Left renal cortex interstitium (tissue), 4 donors: ENCODE measurements around the gene JMJD8. TPM values are rescaled to one million over a fixed set of nuclear protein-coding genes. Genes with fewer than 3 reads are reported as not detected.

Experiments used
- DNase-seq, 4 donors: peaks; one replicate each; pipeline ENCODE4 v3.0.0-alpha.2; 2013; ENCODE audit warnings: low read depth in 4 of 4, low spot score in 2 of 4, missing footprints in 1 of 4
- polyA plus RNA-seq, 4 donors: library from polyadenylated mRNA; unstranded; fragments of 120-200 nt; gene quantifications; one replicate each; pipeline ENCODE4 v1.2.1, GENCODE V29; 2013; ENCODE audit not compliant: insufficient read length in 4 of 4

JMJD8 gene
- polyA plus RNA-seq, 4 donors, result 55.7 to 85.7 (median 69.2) TPM

DNA sequence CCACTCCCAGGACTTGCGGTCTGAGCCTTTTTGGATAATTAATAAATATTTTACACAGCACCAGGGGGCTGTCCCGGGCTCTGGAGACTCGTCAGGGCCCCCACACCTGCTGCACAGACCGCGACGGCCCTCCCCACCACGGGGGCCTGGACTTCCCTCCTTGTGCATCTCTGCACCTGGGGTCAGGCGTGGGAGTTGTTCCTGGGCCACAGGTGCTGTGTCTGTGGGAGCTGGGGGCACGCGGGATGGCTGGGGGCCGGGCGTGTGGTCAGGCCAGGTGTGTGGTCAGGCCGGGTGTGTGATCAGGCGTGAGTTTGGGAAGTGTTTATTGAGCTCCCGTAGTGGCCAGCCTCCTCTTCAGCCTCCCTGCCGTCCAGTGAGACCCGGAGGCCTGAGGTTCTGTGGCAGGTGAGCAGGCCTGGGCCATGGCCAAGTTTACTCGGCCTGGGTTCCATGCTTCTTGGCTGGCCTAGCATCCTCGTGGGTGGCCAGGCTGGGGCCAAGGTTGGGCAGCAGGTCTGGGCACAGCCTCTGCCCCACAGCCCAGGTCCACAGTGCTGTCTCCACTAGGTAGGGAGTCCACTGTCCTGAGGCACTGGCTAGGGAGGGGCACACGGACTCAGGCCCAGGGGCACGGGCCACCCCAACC, 5.8 kb downstream of the JMJD8 start:
- DNase-seq, result no peak

DNA sequence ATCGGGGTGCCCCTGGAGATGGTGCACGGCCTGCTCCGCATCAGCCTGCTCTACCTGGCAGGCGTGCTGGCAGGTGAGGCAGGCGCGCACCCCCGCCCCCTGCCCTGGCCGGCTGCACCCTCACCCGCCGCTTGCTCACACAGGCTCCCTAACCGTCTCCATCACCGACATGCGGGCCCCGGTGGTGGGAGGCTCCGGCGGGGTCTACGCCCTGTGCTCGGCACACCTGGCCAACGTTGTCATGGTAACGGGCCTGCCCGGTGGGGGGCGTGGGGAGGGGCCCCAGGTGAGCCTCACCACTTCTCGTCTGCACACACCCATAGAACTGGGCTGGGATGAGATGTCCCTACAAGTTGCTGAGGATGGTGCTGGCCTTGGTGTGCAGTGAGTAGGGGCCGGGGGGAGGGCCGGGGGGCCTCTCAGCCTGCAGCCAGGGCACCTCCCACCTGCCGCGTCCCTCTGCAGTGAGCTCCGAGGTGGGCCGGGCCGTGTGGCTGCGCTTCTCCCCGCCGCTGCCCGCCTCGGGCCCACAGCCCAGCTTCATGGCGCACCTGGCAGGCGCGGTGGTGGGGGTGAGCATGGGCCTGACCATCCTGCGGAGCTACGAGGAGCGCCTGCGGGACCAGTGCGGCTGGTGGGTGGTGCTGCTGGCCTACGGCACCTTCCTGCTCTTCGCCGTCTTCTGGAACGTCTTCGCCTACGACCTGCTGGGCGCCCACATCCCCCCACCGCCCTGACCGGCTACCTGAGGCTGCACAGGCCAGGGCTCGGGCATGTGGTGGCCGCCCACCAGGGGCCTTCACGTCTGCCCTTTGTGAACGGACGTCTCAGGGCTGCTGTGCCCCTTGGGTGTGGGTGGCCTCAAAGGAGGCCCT, 6.6 kb downstream of the JMJD8 start:
- no peak for DNase-seq

DNA sequence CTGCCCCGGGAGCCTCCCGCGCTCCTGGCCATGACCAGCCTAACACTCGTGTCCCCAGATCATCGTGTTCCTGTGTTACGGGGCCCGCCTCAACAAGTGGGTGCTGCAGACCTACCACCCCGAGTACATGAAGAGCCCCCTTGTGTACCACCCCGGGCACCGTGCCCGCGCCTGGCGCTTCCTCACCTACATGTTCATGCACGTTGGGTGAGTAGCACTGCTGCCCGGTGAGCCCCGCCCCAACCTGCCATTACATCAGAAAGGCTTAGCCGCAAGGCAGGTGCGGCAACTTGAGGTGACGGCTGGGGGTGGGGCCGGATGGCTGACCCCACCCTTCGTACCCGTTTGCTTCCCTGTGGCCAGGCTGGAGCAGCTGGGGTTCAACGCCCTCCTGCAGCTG, 7.2 kb downstream of the JMJD8 start:
- no peak for DNase-seq

DNA sequence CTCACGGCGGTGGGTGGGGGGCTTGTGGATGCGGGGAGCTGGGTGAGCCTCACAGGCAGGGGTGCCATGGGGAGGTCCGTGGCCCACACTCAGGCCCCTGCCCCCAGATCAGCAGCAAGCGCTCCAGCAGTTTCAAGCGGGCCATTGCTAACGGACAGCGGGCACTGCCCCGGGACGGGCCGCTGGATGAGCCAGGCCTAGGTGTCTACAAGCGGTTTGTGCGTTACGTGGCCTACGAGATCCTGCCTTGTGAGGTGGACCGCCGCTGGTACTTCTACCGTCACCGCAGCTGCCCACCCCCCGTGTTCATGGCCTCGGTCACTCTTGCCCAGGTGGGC, 7.6 kb downstream of the JMJD8 start:
- no peak for DNase-seq

DNA sequence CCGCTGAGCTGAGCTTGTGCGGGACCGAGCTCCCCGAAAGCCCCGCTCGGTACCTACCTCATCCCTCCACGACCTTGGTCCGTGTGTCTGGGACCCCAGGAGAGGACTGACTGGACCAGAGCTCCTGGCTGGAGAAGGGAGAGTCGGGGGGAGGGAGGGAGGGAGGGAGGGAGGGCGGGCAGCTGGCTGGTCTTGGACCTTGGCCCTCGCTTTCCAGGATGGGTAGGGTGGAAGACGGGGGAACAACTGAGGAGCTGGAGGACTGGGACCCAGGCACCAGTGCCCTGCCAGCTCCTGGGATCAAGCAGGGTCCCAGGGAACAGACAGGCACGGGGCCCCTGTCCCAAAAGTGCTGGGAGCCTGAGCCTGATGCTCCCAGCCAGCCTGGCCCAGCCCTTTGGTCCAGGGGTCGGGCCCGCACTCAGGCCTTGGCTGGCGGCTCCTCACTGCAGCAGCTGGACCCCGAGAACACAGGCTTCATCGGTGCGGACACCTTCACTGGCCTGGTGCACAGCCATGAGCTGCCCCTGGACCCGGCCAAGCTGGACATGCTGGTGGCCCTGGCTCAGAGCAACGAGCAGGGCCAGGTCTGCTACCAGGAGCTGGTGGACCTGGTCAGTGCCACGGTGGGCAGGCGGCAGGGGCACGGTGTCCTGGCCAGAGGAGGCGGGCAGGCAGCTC, 8.1 kb downstream of the JMJD8 start:
- no peak for DNase-seq

DNA sequence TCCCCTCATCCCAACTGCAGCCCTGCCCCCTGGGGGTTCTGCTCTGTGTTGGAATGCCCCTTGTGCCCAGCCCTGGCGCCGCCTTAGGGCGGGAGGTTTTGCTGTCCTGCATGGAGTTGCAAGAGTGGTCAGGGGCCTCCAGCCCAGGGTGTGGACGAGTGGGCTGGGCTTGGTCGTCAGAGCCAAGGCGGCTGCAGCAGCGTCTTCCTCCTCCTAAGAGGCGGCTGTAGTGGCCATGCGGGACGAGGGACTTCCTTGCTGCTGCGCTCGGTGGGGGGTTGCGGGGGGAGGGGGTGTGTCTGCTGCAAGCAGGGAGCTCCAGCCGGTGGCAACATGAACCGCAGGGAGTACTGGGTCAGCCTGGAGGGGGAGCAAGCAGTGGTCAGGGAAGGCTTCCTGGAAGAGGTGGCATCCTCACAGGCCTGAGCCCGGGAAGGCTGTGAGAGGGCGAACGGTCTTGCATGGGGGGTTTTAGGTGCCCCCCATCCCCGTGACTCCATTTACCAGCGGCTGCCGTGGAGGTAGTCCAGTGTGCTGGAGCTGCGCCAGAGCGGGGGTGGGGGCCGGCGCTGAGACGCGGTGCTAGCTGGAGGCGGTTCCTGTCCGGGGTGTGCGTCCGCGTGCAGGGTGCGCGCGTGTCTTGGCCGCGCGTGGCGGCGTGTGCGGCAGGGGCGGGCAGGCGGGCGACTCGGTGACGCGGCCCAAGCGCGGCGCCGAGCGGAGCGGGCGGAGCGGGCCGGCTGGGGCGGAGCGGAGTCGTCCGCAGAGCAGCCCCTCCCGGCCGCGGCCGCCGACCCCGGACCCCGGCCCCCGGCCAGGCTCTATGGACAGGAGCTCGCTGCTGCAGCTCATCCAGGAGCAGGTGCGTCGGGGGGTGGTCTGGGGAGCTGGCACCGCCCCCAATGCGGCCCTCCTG, 8.9 kb downstream of the JMJD8 start, which contains the start of gene RHBDL1:
TSS of gene RHBDL1 (plus strand) at position 704 of the 916 bp plus-strand sequence. CDS start at position 824, 120 bp downstream.
- no peak for DNase-seq

DNA sequence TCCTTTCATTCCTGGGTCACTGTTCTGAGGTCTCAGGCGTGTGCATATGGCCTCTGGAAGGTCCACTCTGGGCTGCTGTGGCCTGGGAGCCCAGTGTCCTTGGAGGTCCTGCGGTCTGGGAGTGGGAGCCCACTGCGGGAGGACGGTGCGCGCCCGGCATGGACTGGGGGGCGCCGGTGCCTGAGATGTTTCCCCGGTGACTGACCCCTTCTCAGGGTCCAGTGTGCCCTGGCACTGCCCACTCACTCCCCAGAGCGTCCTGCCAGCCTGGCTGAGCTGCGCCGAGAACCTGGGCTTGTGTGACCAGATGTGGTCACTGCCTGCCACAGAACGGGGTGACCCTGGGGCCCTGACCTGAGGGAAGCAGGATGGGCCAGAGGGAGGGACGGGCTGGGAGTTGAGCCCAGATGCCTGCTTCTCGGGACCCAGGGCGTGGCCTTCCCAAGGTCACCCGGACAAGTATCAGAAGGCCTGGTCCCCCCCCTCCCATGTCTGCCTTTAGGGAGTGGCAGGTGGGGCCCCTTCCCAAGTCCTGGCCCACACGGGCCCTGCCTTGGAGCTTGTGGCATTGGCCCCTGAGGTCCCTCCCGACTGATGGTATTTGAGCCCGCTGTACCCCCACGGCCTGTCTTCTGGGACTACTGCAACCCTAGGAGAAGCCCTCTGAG, 9.8 kb downstream of the JMJD8 start:
- no peak for DNase-seq

DNA sequence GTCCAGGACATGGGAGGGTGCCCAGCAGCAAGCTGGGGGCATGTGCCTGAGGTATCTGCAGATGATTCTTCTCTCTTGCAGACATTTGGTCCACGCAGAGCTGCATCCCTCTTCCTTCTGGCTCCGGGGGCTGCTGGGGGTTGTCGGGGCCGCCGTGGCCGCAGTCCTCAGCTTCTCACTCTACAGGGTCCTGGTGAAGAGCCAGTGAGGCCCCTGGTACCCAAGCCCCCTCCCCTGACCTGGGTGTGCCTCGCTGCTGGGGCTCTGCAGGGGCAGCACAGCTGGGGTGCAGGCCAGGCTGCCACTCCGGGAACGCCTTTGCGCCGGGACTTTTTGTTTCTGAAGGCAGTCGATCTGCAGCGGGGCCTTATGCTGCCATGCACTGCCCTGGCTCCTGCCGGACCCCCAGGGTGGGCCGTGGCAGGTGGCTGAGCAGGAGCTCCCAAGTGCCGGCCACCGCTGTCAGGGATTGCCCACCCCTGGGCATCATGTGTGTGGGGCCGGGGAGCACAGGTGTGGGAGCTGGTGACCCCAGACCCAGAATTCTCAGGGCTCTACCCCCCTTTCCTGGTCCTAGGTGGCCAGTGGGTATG, 10.6 kb downstream of the JMJD8 start:
- DNase-seq, result no peak

DNA sequence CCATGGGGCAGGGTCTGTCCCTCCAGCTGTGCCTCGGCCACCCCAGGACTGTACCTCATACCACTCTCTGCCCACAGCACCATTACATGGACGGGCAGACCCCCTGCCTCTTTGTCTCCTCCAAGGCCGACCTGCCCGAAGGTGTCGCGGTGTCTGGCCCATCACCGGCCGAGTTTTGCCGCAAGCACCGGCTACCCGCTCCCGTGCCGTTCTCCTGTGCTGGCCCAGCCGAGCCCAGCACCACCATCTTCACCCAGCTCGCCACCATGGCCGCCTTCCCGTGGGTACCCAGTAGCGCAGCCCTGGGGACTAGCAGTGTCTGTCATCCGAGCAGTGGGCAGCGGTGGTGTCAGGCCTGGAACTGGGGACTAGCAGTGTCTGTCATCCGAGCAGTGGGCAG, 11.3 kb downstream of the JMJD8 start:
- DNase-seq, result no peak

DNA sequence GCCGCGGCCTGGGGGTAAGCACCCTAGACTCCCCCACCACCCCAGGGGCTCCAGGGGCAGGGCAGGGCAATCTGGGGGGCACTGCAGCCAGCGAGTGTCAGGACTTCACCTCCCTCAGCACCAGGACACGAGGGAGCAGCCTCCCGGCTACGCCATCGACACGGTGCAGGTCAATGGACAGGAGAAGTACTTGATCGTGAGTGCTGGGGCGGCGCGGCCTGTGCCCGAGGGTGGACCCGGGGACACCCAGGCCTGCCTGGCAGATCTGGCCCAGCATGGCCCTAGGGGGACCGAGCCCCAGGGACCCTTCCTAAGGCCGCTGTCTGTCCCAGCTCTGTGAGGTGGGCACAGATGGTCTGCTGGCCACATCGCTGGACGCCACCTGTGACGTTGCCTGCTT, 11.8 kb downstream of the JMJD8 start:
- DNase-seq, result no peak

DNA sequence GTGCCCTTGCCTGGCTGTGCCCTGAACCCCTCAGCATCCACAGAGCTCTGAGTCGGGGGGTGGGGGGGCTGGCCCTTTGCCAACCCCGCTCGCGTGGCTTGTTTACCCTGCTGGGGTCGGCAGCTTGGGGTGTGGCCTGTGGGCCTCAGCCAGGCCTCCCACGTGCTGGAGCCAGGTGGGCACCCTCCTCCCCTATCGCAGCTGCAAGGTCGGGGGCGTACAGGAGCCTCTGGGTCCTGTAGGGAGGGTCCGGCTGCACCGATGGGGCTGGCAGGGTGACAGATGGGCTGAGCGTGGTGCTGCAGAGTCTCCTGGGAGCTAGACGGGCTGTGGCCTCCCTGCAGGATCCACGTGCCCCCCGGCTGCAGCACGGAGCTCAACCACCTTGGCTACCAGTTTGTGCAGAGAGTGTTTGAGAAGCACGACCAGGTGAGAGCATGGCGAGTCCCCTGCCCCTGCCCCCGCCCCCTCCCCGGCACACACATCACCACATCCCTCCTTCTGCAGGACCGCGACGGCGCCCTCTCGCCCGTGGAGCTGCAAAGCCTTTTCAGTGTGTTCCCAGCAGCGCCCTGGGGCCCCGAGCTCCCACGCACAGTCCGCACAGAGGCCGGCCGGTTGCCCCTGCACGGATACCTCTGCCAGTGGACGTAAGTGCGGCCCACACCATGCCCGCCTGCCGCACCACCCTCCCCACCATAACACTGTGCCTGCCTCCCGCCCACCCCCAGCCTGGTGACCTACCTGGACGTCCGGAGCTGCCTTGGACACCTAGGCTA, 12.6 kb downstream of the JMJD8 start:
- DNase-seq, result no peak

DNA sequence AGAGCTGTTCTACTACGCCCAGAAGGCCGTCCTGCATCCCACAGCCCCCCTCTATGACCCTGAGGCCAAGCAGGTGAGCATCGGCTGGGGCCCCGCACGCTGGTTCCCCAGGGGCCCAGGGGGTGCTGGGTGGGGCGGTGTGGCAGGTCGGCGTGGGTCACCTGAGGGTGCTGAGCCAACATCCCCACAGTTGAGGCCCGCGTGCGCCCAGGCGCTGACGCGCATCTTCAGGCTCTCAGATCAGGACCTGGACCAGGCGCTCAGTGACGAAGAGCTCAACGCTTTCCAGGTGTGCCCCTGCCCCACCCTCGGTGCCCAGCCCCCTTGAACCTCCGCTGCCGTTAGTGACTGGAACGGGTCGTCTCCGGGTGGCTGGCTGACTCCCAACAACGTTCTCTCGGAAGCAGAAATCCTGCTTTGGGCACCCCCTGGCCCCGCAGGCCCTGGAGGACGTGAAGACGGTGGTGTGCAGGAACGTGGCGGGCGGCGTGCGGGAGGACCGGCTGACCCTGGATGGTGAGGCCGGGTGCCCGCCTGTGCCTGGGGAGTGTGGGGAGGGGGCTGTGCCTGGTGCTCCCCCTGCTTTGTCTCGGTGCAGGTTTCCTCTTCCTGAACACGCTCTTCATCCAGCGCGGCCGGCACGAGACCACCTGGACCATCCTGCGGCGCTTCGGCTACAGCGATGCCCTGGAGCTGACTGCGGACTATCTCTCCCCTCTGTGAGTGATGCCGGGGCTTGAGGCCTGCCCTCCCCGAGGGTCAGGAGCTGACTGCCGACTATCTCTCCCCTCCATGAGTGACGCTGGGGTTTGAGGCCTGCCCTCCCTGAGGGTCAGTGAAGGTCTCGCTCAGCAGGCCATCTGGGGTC, 13.4 kb downstream of the JMJD8 start:
- DNase-seq, result no peak

DNA sequence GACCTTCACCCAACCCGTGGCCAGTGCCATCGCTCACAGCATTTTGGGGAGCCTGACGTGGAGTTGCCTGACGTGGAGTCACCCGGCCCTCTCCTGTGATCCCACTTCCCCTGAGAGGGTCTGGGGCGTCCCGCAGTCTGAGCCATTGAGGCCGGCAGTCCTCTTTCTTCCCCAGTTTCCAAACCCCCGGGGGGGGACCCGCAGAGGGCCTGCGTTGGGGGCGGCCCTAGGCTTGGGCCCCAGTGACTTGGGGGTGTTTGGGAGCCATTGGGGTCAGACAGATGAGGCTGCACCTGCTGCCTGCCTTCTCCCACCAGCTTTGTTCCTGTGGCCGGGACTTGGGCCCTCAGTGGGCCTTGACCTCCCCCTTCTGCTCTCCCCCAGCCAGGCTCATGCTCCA, 14.5 kb downstream of the JMJD8 start:
- DNase-seq, result no peak

DNA sequence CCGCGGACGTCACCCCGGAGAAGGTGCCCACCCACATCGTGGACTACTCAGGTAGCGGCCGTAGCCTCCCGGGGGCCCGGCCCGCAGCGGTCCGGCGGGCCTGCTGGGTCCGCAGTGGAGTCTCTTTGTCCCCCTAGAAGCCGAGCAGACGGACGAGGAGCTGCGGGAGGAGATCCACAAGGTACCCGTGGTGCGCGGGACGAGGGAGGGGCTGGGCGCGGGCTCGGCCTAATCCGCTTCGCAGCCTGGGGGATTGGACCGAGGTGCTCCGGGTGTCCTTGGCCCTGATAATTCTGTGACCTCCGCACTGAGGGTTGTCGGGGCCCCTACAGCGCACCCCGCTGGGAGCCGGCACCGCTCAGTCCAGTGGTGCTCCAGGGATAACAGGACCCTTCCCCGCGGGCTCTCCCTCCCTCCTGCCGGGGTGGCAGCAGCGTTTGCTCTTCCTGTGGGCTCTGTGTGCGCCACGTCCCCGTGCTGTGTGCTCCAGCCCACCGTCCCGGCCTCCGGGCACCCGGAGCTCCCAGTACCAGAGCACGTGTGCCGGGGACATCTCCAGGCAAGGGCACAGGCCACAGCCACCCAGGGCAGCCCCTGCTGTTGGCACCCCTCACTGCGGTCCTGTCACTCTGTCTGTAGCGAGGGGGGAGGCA, 15.5 kb downstream of the JMJD8 start:
- no peak for DNase-seq

DNA sequence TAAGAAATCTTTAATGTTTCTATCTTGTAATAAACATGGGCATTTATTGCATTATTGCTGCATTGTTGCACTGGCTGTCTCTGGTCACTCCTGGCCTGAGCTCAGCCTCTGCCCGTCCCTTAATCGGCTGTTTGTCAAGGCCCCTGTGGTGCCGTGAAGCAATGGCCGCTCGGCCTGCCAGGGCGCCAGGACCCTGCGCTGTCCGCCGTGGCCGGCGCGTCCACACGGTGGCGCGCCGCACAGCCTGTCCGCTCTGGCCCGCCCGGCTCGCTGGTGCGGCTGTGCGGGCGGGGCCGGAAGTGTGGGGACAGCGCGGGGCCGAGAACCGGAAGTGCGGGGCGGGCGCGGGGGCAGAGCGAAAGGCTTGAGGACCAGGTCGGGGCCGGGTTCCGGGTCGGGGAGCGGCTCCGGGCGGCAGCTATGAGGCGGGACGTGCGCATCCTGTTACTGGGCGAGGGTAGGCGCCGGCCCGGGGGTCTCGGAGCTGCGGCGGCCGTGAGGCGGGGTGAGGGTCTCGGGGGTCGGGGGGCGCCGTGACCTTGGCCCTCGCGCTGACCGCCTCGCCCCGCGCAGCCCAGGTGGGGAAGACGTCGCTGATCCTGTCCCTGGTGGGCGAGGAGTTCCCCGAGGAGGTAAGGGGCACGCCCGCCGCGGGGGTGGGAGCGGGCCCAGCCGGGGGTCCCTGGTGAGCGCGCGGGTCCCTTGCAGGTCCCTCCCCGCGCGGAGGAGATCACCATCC, 16.2 kb downstream of the JMJD8 start, which contains the start of gene RHOT2:
TSS of gene RHOT2 (plus strand) at position 353 of the 739 bp plus-strand sequence. CDS start at position 421, 68 bp downstream.
- peak in 3 of 4 donors; percentile 74 to 82 (median 78) for DNase-seq

DNA sequence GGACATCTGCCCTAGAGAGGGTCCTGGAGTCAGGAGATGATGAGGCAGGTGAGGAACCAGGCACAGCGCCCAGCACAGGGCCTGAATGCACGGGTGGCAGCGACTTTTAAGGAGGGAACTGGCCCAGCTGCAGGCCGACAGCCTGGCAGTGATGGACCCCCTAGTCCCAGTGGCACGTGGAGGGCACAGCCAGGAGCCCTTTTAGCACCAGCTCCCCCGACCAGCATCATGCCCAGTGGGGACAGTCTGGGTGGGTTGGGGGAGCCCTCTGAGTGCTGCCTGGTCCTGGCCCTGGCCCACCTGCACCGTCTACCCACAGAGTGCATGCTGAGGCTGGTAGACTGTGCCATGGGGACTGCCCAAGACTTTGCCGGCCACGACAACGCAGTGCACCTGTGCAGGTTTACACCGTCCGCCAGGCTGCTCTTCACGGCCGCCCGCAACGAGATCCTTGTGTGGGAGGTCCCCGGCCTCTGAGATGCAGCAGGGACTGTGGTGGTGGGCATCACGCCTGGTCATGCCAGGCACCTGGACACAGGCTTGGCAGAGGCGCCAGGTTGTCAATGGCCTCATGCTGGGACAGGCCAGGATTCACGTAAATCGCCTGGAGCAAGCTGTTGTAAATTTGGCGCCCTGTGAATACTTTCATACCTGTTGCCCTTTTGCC, 16.9 kb downstream of the JMJD8 start:
- DNase-seq, result no peak
